Effector memory CD4-positive, alpha-beta T cell (primary cell): Measurements from ENCODE around the gene TMEM100.
"Not testable (repeated sequence)": the region's sequence is repeated elsewhere in the genome, so short reads cannot be mapped to it uniquely, and the experiment has no call there.

Experiments used
- DNase-seq, 3 donors: peaks; one replicate each; pipeline ENCODE4 v3.0.0-alpha.2; 2020
- H3K27ac ChIP-seq: 2 replicates; pipeline ENCODE4 v1.7.0; 2013; ENCODE audit warnings: mild to moderate bottlenecking, low read length, moderate library complexity; ENCODE audit not compliant: insufficient read depth, poor library complexity, severe bottlenecking
- H3K27me3 ChIP-seq: replicated peaks from 2 replicates; pipeline ENCODE4 v1.7.0; 2013; ENCODE audit warnings: mild to moderate bottlenecking, low read length; ENCODE audit not compliant: insufficient read depth, control insufficient read depth, poor library complexity, severe bottlenecking
- H3K36me3 ChIP-seq: 2 replicates; pipeline ENCODE4 v1.7.0; 2013; ENCODE audit warnings: mild to moderate bottlenecking, low read length, moderate library complexity; ENCODE audit not compliant: control insufficient read depth, insufficient read depth
- H3K4me1 ChIP-seq: 2 replicates; pipeline ENCODE4 v1.7.0; 2013; ENCODE audit warnings: low read length, mild to moderate bottlenecking; ENCODE audit not compliant: control insufficient read depth, insufficient read depth, poor library complexity, severe bottlenecking
- H3K4me3 ChIP-seq: 2 replicates; pipeline ENCODE4 v1.7.0; 2013; ENCODE audit warnings: low read length, low read depth, mild to moderate bottlenecking; ENCODE audit not compliant: insufficient read depth, poor library complexity, severe bottlenecking
- H3K9me3 ChIP-seq: 2 replicates; pipeline ENCODE4 v1.7.0; 2013; ENCODE audit warnings: mild to moderate bottlenecking, low read length, moderate library complexity; ENCODE audit not compliant: control insufficient read depth

The TMEM100 gene

GRCh38 chr17:55672585-55673501 is 49.8 kb downstream of the TMEM100 start:
- Histone ChIP-seq H3K4me3 (no peak overlapping the region), H3K36me3 (no peaks in the 10 kb centered on the region), H3K27me3 (no peaks in the 10 kb centered on the region), H3K4me1 (no peaks in the 10 kb centered on the region), H3K27ac (no peak overlapping the region), H3K9me3 (no peaks in the 10 kb centered on the region)
- DNase-seq, result no peak

- not testable (repeated sequence) for H3K27ac ChIP-seq, DNase-seq, H3K36me3 ChIP-seq, H3K4me1 ChIP-seq, H3K9me3 ChIP-seq, H3K27me3 ChIP-seq, H3K4me3 ChIP-seq
Measured at GRCh38 chr17:55672010-55672409, 50.7 kb downstream of the TMEM100 start.
